Glutamatergic neuron (in vitro differentiated cells): Measurements from ENCODE around the gene SYNE1. TPM values are rescaled to one million over a fixed set of nuclear protein-coding genes. Genes with fewer than 3 reads are reported as not detected.

Source experiments
- DNase-seq: peaks from one replicate; pipeline ENCODE4 v3.0.0; 2022
- H3K27ac Mint-ChIP-seq: one replicate; pipeline ENCODE4 v1.8.0; 2020; ENCODE audit warnings: mild to moderate bottlenecking, mixed read lengths, inconsistent platforms; ENCODE audit not compliant: unreplicated experiment
- H3K27me3 Mint-ChIP-seq: one replicate; pipeline ENCODE4 v1.8.0; 2020; ENCODE audit warnings: mild to moderate bottlenecking, moderate library complexity, mixed read lengths, inconsistent platforms; ENCODE audit not compliant: unreplicated experiment
- H3K36me3 Mint-ChIP-seq: one replicate; pipeline ENCODE4 v1.8.0; 2020; ENCODE audit warnings: mild to moderate bottlenecking, mixed read lengths, inconsistent platforms; ENCODE audit not compliant: unreplicated experiment
- H3K4me1 Mint-ChIP-seq: one replicate; pipeline ENCODE4 v1.8.0; 2020; ENCODE audit warnings: mild to moderate bottlenecking, low read depth, mixed read lengths, inconsistent platforms; ENCODE audit not compliant: unreplicated experiment
- H3K4me3 Mint-ChIP-seq: one replicate; pipeline ENCODE4 v1.8.0; 2020; ENCODE audit warnings: mild to moderate bottlenecking, mixed read lengths, inconsistent platforms; ENCODE audit not compliant: unreplicated experiment
- H3K9me3 Mint-ChIP-seq: one replicate; pipeline ENCODE4 v1.8.0; 2020; ENCODE audit warnings: mild to moderate bottlenecking, moderate library complexity, mixed read lengths, inconsistent platforms; ENCODE audit not compliant: unreplicated experiment
- CTCF ChIP-seq: fragments of 200-600 bp; sonication (generic); IDR thresholded peaks from one replicate; pipeline ENCODE4 v1.5.0; 2021; ENCODE audit not compliant: partially characterized antibody, unreplicated experiment
- total RNA-seq: library from RNA; stranded (reverse); fragmentation: NEBNext Ultra II Directional; extraction: Animal tissue kit (Norgen Biotek cat#: 25700); gene quantifications from one replicate; pipeline ENCODE4 v1.2.1, GENCODE V29; 2021; ENCODE audit not compliant: unreplicated experiment

Gene SYNE1
- total RNA-seq, 1 donor from 2014 or later = 23.4 TPM

- no peak for DNase-seq
- no peaks in the 10 kb centered on the region for H3K27me3 Mint-ChIP-seq
- H3K4me3 Mint-ChIP-seq = no peak overlapping the region
- TF ChIP-seq CTCF = no peak
- no peak overlapping the region for H3K27ac Mint-ChIP-seq
- no peaks in the 10 kb centered on the region for H3K4me1 Mint-ChIP-seq
- H3K9me3 Mint-ChIP-seq = peaks cover 3% of the 10 kb centered on the region
- H3K36me3 Mint-ChIP-seq = no peaks in the 10 kb centered on the region
Observed at GRCh38 chr6:152509916-152510315, 127.2 kb downstream of the SYNE1 start.

- H3K9me3 Mint-ChIP-seq = peaks cover 1% of the 10 kb centered on the region
- no peaks in the 10 kb centered on the region for H3K27me3 Mint-ChIP-seq
- no peak overlapping the region for H3K4me3 Mint-ChIP-seq
- H3K36me3 Mint-ChIP-seq = no peaks in the 10 kb centered on the region
- no peak for TF ChIP-seq CTCF
- H3K4me1 Mint-ChIP-seq = no peaks in the 10 kb centered on the region
- H3K27ac Mint-ChIP-seq = no peak overlapping the region
- DNase-seq = no peak
Observed at GRCh38 chr6:152508477-152508876, 128.7 kb downstream of the SYNE1 start.

- Mint-ChIP-seq H3K36me3 (no peaks in the 10 kb centered on the region), H3K27ac (no peak overlapping the region), H3K4me3 (no peak overlapping the region), H3K4me1 (no peaks in the 10 kb centered on the region), H3K27me3 (no peaks in the 10 kb centered on the region), H3K9me3 (no peaks in the 10 kb centered on the region)
- TF ChIP-seq CTCF = no peak
- DNase-seq = no peak
Observed at GRCh38 chr6:152503546-152503945, 133.6 kb downstream of the SYNE1 start.

- Mint-ChIP-seq H3K4me3 (no peak overlapping the region), H3K27ac (no peak overlapping the region), H3K4me1 (no peaks in the 10 kb centered on the region), H3K9me3 (no peaks in the 10 kb centered on the region), H3K27me3 (no peaks in the 10 kb centered on the region), H3K36me3 (no peaks in the 10 kb centered on the region)
- TF ChIP-seq CTCF = no peak
- DNase-seq = no peak
Observed at GRCh38 chr6:152502421-152503188, 134.6 kb downstream of the SYNE1 start.

- TF ChIP-seq CTCF = no peak
- Mint-ChIP-seq H3K4me3 (no peak overlapping the region), H3K36me3 (no peaks in the 10 kb centered on the region), H3K9me3 (no peaks in the 10 kb centered on the region), H3K4me1 (no peaks in the 10 kb centered on the region), H3K27ac (no peak overlapping the region), H3K27me3 (no peaks in the 10 kb centered on the region)
- no peak for DNase-seq
Observed at GRCh38 chr6:152499931-152500330, 137.2 kb downstream of the SYNE1 start.
